GM18526 (cell line): ENCODE results near the gene KCNN3.

ENCODE experiments used
- POLR2A ChIP-seq: IDR thresholded peaks from 3 replicates; pipeline ENCODE4 v1.6.1; 2011; ENCODE audit not compliant: insufficient read length; ENCODE audit errors: extremely low read depth

Gene KCNN3

GRCh38 chr1:154840269-154841176 lies 29.6 kb downstream of the KCNN3 start:
- no peak for TF ChIP-seq POLR2A

GRCh38 chr1:154839691-154840090 lies 30.4 kb downstream of the KCNN3 start:
- TF ChIP-seq POLR2A: no peak

GRCh38 chr1:154838988-154839387 lies 31.1 kb downstream of the KCNN3 start:
- no peak for TF ChIP-seq POLR2A

GRCh38 chr1:154838461-154838860 lies 31.6 kb downstream of the KCNN3 start:
- TF ChIP-seq POLR2A: no peak

GRCh38 chr1:154837672-154838171 lies 32.4 kb downstream of the KCNN3 start:
- no peak for TF ChIP-seq POLR2A

GRCh38 chr1:154837034-154837671 lies 32.9 kb downstream of the KCNN3 start:
- no peak for TF ChIP-seq POLR2A

- TF ChIP-seq POLR2A: no peak
These were observed 34.4 kb downstream of the KCNN3 start for GRCh38 chr1:154835531-154836324.

GRCh38 chr1:154833841-154834240 lies 36.2 kb downstream of the KCNN3 start:
- no peak for TF ChIP-seq POLR2A

- no peak for TF ChIP-seq POLR2A
These were observed 36.9 kb downstream of the KCNN3 start for GRCh38 chr1:154833209-154833608.

GRCh38 chr1:154832384-154832783 lies 37.7 kb downstream of the KCNN3 start:
- no peak for TF ChIP-seq POLR2A

- TF ChIP-seq POLR2A: no peak
These were observed 38.6 kb downstream of the KCNN3 start for GRCh38 chr1:154831462-154831861.

- TF ChIP-seq POLR2A: no peak
These were observed 41.0 kb downstream of the KCNN3 start for GRCh38 chr1:154829062-154829461.

- no peak for TF ChIP-seq POLR2A
These were observed 45.7 kb downstream of the KCNN3 start for GRCh38 chr1:154824179-154825000.

- TF ChIP-seq POLR2A: no peak
These were observed 47.4 kb downstream of the KCNN3 start for GRCh38 chr1:154822717-154823116.

- no peak for TF ChIP-seq POLR2A
These were observed 47.8 kb downstream of the KCNN3 start for GRCh38 chr1:154822233-154822632.
